Cerebellar nuclear complex (tissue), 1 donor: ENCODE results near the gene FABP7.
"Not testable (repeated sequence)": the region's sequence is repeated elsewhere in the genome, so short reads cannot be mapped to it uniquely, and the experiment has no call there.

Experiments used
- DNase-seq, 2 experiments: peaks; one replicate each; lab custom pipeline; 2025; lab: John Stamatoyannopoulos, UW

The FABP7 gene

GRCh38 chr6:122779667-122780066, at the start of gene FABP7:
TSS of gene FABP7 (plus strand) at chr6:122779716. CDS start at chr6:122779795, 79 bp downstream.
- DNase-seq, result no peak

DNA sequence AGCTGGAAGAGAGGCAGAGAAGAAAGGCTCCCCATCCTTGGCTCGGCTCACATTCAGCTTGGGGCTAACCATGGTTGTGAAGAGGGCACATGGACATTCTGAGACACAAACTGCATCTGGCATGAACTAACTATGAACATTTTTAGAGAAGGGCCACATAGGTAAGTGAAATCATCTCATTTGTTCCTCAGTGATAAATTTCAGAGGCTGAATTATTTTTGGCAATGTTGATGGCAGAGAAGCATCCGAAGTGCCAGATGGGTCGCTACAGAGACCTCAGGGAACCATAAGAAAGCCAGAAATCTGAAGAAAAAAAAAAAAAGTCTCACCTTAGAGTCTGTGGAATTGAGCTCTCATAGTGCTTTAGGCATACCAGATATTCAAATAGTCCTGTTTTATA, 49.2 kb upstream of the FABP7 start:
- peak in 1 of 2 experiments; percentile 27 for DNase-seq

GRCh38 chr6:122730775-122731386, 48.6 kb upstream of the FABP7 start:
- DNase-seq, result peak in 1 of 2 experiments; percentile 58

GRCh38 chr6:122733259-122733658, 46.3 kb upstream of the FABP7 start:
- DNase-seq, result no peak

DNA sequence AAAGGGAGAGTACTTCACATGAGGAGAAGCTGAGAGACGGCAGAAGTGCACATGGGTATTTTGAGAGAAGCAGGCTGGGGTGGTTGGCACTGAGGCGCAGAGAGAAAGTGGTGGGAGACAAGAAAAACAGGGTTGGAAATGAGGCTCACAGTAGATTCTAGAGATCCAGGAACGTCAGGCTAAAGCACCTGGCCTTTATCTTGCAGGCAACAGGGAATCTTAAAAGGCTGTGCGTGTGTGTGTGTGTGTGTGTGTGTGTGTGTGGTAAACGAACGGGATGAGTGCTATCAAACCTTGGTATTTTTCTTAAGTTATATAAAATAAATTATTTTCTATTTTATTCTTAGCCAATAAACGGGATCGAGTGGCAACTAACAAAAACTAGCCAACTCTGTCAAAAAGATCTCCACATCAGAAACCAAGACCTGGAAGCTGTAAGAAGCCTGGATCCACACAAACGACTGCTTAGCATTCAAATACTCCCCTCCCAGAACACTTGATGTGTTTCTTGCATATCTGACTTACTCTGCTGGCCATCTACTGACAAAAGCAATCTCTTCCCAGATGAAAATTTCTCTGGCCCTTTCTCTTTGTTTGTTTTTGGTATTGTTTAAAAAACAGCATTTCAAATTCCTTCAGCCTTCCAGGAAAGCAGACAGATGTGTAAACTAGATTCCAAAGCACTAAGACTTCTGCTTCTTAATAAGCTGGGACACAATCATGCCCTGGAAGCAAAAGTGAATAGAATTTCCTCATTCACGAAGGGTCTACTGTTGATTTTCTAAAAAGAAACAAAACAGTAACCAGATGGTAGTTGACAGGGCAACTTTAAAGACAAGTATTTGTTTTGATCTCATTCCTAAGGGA, 44.8 kb upstream of the FABP7 start:
- DNase-seq, result no peak

- DNase-seq, result no peak
These were observed 43.9 kb upstream of the FABP7 start for GRCh38 chr6:122735582-122735981.

DNA sequence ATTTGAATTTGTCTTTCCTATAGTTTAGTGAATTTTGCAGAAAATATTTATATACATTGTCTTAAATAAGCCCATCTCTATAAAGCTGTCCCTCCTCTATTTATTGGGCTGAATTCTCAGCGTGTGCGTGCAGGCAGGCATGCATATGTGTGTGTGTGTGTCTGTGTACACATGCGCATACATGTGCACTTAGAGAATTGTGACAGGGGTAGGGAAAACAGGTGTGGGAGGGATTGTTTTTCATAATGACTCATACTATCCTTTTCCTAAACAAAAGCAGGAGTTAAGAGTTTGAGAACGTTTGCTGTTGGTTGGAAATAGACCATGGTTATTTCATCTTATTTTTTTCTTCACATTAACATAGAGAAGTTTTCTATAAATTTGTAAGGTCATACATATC, 43.4 kb upstream of the FABP7 start:
- no peak for DNase-seq

DNA sequence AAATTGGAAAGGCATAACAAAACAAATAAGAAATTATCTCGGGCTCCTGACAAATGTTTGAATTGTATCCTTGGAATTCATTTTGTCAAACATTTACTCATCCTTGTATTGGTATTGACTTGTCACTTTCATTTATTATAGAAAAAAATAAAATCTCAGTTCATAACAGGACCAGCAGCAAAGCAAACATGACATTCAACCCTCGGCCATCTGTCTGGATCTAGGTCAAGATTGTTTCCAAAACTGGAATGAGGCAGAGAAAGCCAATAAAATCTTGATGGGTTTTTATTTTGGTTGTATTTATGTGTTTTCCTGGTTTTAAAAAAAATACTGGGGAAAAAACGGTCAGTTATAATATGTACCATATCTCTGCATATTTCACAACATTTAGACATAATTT, 42.9 kb upstream of the FABP7 start:
- peak in 1 of 2 experiments; percentile 62 for DNase-seq

GRCh38 chr6:122740091-122740490, 39.4 kb upstream of the FABP7 start:
- DNase-seq, result no peak

- DNase-seq, result no peak
These were observed 38.6 kb upstream of the FABP7 start for GRCh38 chr6:122740936-122741335.

DNA sequence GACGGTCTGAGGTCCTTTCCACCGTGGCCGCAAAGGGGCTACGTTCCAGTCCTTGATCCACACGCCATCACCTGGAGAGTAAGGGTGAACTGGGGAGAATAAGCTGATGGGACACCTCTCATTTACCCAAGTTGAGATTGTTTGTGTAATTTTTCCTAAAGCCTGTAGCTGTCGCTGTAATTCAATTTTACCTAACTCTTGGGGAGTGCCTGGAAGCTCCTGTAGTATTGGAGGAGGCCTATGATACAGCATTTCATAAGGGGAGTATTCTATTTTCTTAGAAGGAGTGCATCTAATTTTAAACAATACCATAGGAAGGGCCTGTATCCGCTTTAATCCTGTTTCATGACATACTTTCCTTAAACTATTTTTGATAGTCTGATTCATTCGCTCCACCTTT, 35.3 kb upstream of the FABP7 start:
- DNase-seq, result not testable (repeated sequence)

- DNase-seq, result not testable (repeated sequence)
These were observed 34.7 kb upstream of the FABP7 start for GRCh38 chr6:122744856-122745255.

DNA sequence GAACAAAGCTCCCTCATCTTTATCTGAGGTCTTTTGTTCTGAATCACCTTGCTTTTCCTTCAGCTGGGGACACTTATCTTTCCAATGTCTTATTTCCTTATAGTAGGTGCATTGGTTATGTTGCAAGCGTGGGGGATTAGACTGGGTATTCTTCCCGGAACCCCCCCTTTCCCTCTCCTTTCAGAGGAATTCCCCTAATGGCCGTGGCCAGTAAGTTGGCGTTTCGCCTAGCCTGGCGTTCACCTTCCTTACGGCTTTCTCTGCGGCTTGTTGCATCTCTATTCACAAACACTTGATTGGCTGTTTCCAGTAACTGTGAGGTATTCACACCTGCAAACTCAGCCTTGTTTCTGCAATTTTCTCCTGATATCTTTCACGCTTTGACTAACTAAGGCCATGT, 32.8 kb upstream of the FABP7 start:
- DNase-seq, result no peak

GRCh38 chr6:122747573-122747972, 31.9 kb upstream of the FABP7 start:
- no peak for DNase-seq

GRCh38 chr6:122748945-122749344, 30.6 kb upstream of the FABP7 start:
- not testable (repeated sequence) for DNase-seq

GRCh38 chr6:122749451-122750050, 30.0 kb upstream of the FABP7 start:
- DNase-seq, result no peak

DNA sequence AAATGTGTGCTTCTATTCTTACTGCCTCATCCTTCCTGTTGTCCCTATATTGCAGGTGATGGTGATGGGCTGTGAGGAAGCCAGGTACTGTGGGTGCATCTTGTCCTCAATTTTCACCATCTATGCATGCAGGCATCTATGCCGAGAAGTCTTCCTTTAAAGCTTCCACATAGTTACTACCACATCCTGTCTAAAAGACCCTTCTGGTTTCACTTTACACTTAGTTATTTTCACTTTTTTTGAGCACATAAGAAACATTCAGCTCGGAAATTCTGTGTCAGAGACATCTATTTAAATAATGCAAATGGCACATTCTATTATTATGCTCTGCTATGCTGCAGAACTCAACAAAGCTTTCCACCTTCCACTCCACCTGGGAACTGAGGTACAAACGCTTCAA, 28.2 kb upstream of the FABP7 start:
- no peak for DNase-seq

- no peak for DNase-seq
These were observed 27.1 kb upstream of the FABP7 start for GRCh38 chr6:122752459-122752858.

DNA sequence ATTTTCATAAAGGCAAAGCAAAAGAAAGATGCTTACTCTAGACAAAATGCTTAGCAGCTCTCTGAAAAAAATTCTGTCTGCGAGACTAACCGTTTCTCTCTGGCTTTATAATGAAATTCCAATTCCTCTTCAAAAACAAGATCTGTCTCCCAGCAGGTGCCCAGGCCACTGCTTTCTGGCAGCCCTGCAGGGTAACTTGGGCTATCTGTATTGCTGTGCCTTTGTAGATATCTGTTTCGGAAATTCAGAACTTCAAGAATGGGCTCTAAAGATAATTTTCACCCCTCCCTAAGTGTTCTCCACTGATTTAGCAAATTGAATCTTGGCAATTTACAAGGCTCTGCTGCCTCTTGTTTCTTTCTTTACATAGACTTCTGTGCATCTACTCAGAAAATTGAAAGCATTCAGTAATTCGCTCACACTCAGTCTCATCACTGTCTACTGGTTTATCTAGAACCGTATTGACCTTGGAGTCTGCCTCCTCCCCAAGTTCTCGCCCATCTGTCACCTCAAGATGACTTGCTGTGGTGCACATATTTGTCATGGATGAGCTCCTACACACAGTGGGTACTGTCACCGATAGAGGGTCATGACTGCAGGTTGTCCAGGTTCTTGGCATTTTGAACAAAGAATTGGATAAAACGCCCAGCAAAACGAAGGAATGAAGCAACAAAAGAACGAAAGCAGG, 26.4 kb upstream of the FABP7 start:
- DNase-seq, result no peak

DNA sequence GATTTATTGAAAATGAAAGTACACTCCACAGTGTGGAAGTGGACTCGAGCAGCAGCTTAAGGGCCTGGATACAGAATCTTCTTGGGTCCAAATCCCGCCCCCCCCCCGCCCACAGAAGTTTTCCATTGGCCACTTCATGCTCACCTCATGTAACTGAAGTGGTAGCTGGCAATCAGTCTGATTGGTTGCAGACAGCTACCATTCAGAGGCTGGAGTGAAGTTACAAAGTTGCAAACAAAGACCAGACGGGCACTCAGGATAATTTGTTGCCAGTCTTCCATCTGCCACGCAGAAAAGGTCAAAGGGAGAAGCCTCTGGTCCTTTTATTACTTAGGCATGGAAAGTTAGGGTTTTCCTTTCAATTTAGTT, 25.8 kb upstream of the FABP7 start:
- DNase-seq, result no peak

GRCh38 chr6:122754191-122754731, 25.3 kb upstream of the FABP7 start:
- no peak for DNase-seq

- no peak for DNase-seq
These were observed 23.6 kb upstream of the FABP7 start for GRCh38 chr6:122755901-122756300.
